ENCODE measurements around the gene TBX19. TPM values are rescaled to one million over a fixed set of nuclear protein-coding genes. Genes with fewer than 3 reads are reported as not detected.

Gene TBX19
- total RNA-seq, 4 donors from 2014 or later = 1.2 to 2.9 (median 2.5) TPM

DNA sequence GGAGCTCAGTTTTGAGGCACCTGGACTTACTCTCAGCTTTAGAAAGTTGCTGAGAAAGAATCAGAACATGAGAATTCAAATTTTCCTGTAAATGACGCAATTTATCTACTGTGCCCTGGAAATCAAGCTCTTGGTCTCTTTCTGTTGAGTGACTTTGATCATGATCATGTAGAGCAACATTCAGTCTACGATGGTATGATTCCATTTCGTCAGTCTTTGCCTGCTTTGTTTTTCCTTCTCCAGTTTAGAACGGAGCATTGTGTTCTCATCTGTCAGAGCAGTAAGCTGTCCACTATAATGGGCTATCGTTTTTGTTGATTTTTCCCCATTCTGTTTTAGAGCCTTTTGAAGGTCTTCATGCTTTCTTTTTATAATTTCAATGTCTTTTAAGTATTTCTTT is 34.2 kb upstream of the TBX19 start:
- in situ Hi-C loops (cut with MboI; ENCODE audit: low pct_ligation_motif_present in 1 of 4, low pct_unique_long_range_greater_than_20kb in 1 of 4, low sequenced_read_pairs in 3 of 4) (no loop called here), intact Hi-C loops (cut with DNase I; ENCODE audit: low total_unique reads) (no loop called here)
- no peak for DNase-seq
- WGBS, 2 donors (ENCODE audit: low coverage in 1 of 2) = 88 to 94% methylated on average over 3 to 5 of the region's 5 CpGs
- H3K36me3 ChIP-seq = peaks cover 0 to 51% (median 4%) of the 10 kb centered on the region in 4 donors
- no peaks in the 10 kb centered on the region for H3K9me3 ChIP-seq
- no peaks in the 10 kb centered on the region for H3K27me3 ChIP-seq
- no peak overlapping the region for H3K27ac ChIP-seq
- no peak overlapping the region for H3K4me3 ChIP-seq
- TF ChIP-seq POLR2AphosphoS5 (IDR thresholded peaks at IDR 0.05) = no peak
- TF ChIP-seq, protein P1, sequence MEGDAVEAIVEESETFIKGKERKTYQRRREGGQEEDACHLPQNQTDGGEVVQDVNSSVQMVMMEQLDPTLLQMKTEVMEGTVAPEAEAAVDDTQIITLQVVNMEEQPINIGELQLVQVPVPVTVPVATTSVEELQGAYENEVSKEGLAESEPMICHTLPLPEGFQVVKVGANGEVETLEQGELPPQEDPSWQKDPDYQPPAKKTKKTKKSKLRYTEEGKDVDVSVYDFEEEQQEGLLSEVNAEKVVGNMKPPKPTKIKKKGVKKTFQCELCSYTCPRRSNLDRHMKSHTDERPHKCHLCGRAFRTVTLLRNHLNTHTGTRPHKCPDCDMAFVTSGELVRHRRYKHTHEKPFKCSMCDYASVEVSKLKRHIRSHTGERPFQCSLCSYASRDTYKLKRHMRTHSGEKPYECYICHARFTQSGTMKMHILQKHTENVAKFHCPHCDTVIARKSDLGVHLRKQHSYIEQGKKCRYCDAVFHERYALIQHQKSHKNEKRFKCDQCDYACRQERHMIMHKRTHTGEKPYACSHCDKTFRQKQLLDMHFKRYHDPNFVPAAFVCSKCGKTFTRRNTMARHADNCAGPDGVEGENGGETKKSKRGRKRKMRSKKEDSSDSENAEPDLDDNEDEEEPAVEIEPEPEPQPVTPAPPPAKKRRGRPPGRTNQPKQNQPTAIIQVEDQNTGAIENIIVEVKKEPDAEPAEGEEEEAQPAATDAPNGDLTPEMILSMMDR (IDR thresholded peaks at IDR 0.05) = no peak
- no peak for TF ChIP-seq POLR2A (IDR thresholded peaks at IDR 0.05)
- TF ChIP-seq EP300 (IDR thresholded peaks at IDR 0.05; ENCODE audit: low read depth) = no peak
- H3K4me1 ChIP-seq = peaks cover 8 to 24% (median 18%) of the 10 kb centered on the region in 4 donors

DNA sequence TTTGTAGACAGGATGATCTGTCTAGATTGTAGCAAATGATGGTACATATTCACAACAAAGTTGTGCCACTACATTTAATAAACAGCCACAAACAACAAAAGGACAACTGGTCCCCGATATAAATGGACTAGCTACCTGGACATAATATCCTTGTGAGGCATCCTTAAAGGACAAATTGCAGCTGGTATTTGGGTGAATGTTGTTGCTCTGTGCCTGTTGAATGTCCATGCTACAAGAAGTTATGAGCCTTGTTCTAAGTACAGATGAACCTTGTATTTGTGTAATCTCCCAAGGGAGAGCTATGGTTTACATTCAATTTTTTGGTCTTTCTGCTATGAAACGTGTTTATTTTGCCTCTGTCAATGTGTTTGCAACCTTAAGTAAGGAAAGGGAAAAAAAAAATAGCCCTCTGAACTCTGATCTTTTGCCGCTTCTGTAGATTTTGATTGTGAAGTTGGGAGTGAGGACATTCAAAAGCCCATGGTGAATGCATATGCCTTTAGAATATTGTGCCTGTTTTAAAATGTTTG is 28.4 kb upstream of the TBX19 start:
- DNase-seq = no peak
- TF ChIP-seq POLR2AphosphoS5 (IDR thresholded peaks at IDR 0.05) = no peak
- TF ChIP-seq POLR2A (IDR thresholded peaks at IDR 0.05) = no peak
- TF ChIP-seq, protein P1 (IDR thresholded peaks at IDR 0.05) = no peak
- TF ChIP-seq EP300 (IDR thresholded peaks at IDR 0.05; ENCODE audit: low read depth) = no peak
- Histone ChIP-seq H3K36me3 (peaks cover 0 to 39% (median 4%) of the 10 kb centered on the region in 4 donors), H3K27me3 (no peaks in the 10 kb centered on the region), H3K9me3 (peaks cover 7 to 13% of the 10 kb centered on the region in 2 donors), H3K27ac (no peak overlapping the region), H3K4me1 (peaks cover 0 to 2% (median 0%) of the 10 kb centered on the region in 4 donors), H3K4me3 (no peak overlapping the region)
- 76 to 88% methylated on average over 3 of the region's 3 CpGs for WGBS, 2 donors (ENCODE audit: low coverage in 1 of 2)
- intact Hi-C loops (cut with DNase I; ENCODE audit: low total_unique reads) = no loop called here
- in situ Hi-C loops (cut with MboI; ENCODE audit: low pct_ligation_motif_present in 1 of 4, low pct_unique_long_range_greater_than_20kb in 1 of 4, low sequenced_read_pairs in 3 of 4) = no loop called here

DNA sequence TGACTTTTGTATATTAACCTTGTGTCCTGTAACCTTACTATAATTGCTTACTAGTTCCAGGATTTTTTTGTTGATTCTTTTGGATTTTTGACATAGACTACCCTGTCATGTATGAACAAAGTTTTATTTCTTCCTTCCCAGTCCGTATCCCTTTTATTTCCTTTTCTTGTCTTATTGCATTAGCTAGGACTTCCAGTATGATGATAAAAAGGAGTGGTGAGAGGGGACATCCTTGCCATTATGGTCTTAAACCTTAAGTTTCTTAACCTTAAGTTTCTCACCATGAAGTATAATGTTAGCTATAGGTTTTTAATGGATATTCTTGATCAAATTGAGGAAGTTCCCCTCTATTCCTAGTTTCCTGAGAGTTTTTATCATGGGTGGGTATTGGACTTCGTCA is 24.5 kb upstream of the TBX19 start:
- Histone ChIP-seq H3K36me3 (peaks cover 0 to 24% (median 4%) of the 10 kb centered on the region in 4 donors), H3K27me3 (no peaks in the 10 kb centered on the region), H3K4me3 (no peak overlapping the region), H3K4me1 (peaks cover 0 to 2% (median 0%) of the 10 kb centered on the region in 4 donors), H3K9me3 (peaks cover 7 to 13% of the 10 kb centered on the region in 2 donors), H3K27ac (no peak overlapping the region)
- TF ChIP-seq POLR2A (IDR thresholded peaks at IDR 0.05) (no peak), EP300 (IDR thresholded peaks at IDR 0.05; ENCODE audit: low read depth) (no peak), POLR2AphosphoS5 (IDR thresholded peaks at IDR 0.05) (no peak)
- TF ChIP-seq, protein P1 (IDR thresholded peaks at IDR 0.05) = no peak
- 94 to 100% methylated on average over 1 to 2 of the region's 2 CpGs for WGBS, 2 donors (ENCODE audit: low coverage in 1 of 2)
- intact Hi-C loops (cut with DNase I; ENCODE audit: low total_unique reads) = no loop called here
- DNase-seq = no peak
- in situ Hi-C loops (cut with MboI; ENCODE audit: low pct_ligation_motif_present in 1 of 4, low pct_unique_long_range_greater_than_20kb in 1 of 4, low sequenced_read_pairs in 3 of 4) = no loop called here

DNA sequence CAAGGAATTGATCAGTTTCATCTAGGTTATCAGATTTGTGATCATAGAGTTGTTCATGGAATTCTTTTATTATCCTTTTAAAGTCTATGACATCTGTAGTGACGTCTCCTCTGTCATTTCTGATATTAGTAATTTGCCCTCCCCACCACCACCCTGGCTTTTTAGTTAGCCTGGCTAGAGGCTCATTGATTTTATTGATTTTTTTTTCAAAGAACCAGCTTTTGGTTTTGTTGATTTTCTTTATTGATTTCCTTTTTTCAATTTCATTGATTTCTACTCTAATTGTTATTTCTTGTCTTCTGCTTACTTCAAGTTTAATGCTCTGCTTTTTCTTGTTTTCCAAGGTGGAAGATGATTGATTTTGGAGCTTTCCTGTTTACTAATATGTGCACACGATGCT is 23.3 kb upstream of the TBX19 start:
- H3K36me3 ChIP-seq = peaks cover 0 to 24% (median 2%) of the 10 kb centered on the region in 4 donors
- in situ Hi-C loops (cut with MboI; ENCODE audit: low pct_ligation_motif_present in 1 of 4, low pct_unique_long_range_greater_than_20kb in 1 of 4, low sequenced_read_pairs in 3 of 4) (no loop called here), intact Hi-C loops (cut with DNase I; ENCODE audit: low total_unique reads) (no loop called here)
- no peak overlapping the region for H3K27ac ChIP-seq
- H3K4me3 ChIP-seq = no peak overlapping the region
- peaks cover 0 to 2% (median 0%) of the 10 kb centered on the region in 4 donors for H3K4me1 ChIP-seq
- 46 to 63% methylated on average over 2 of the region's 2 CpGs for WGBS, 2 donors (ENCODE audit: low coverage in 1 of 2)
- H3K27me3 ChIP-seq = no peaks in the 10 kb centered on the region
- DNase-seq = no peak
- TF ChIP-seq, protein P1 (IDR thresholded peaks at IDR 0.05) = no peak
- no peak for TF ChIP-seq POLR2AphosphoS5 (IDR thresholded peaks at IDR 0.05)
- no peak for TF ChIP-seq POLR2A (IDR thresholded peaks at IDR 0.05)
- TF ChIP-seq EP300 (IDR thresholded peaks at IDR 0.05; ENCODE audit: low read depth) = no peak
- peaks cover 7 to 13% of the 10 kb centered on the region in 2 donors for H3K9me3 ChIP-seq

Measured in transverse colon (tissue), 4 donors.